Measurements from ENCODE around the gene CD47. TPM values are rescaled to one million over a fixed set of nuclear protein-coding genes. Genes with fewer than 3 reads are reported as not detected.

CD47 gene
- total and polyA plus RNA-seq, 10 of the 15 experiments (the other 5 are each of a cell fraction or from before 2014, with no cell fraction given), result 22.9 to 175 (median 81.1) TPM

DNA sequence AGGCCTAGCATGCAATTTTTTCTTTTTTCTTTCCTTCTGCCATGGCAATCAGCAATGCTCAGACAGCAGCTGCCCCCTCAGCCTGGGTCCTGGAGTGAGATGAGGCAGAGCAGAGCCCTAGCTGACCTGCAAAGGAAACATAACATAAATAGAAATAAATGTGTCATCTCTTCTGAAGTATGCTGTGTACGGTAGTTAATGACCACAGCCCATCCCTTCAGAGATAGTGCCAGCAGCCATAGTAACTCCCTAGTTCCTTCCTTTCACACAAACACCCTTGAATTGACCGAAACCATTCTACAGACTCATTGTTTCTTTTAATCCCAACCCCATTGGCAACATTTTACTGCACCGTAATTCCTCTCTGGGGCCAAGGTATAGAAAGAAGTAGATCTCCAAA is 8.4 kb upstream of the CD47 start:
- H3K4me1 ChIP-seq (ENCODE audit: control insufficient read depth, insufficient read depth, low read length), result peaks cover 36% of the 10 kb centered on the region
- no peak overlapping the region for H3K4me2 ChIP-seq (ENCODE audit: control insufficient read depth, insufficient read depth)
- DNase-seq (ENCODE audit: low read depth, low spot score) (no peak), FAIRE-seq (no peak), ATAC-seq (no peak)
- BruUV-seq (replicated peaks), result no TSS peak
- no peak overlapping the region for H3K9ac ChIP-seq (ENCODE audit: control insufficient read depth, insufficient read depth, low read length)
- no peaks in the 10 kb centered on the region for H3K9me3 ChIP-seq (replicated peaks; ENCODE audit: control insufficient read depth, insufficient read depth, low read length)
- no peak overlapping the region for H2AFZ ChIP-seq (ENCODE audit: control insufficient read depth, low read depth, low read length)
- no peaks in the 10 kb centered on the region for H4K20me1 ChIP-seq (ENCODE audit: control insufficient read depth, insufficient read depth)
- intact Hi-C loops (cut with micrococcal nuclease; ENCODE audit: unreplicated experiment) (no loop called here), in situ Hi-C loops (cut with MboI) (no loop called here)
- no peaks in the 10 kb centered on the region for H3K36me3 ChIP-seq (ENCODE audit: control insufficient read depth in 2 of 2, insufficient read depth in 2 of 2, low read length in 1 of 2)
- no peak for TF ChIP-seq PAX8 (IDR thresholded peaks at IDR 0.05)
- TF ChIP-seq, protein P1, sequence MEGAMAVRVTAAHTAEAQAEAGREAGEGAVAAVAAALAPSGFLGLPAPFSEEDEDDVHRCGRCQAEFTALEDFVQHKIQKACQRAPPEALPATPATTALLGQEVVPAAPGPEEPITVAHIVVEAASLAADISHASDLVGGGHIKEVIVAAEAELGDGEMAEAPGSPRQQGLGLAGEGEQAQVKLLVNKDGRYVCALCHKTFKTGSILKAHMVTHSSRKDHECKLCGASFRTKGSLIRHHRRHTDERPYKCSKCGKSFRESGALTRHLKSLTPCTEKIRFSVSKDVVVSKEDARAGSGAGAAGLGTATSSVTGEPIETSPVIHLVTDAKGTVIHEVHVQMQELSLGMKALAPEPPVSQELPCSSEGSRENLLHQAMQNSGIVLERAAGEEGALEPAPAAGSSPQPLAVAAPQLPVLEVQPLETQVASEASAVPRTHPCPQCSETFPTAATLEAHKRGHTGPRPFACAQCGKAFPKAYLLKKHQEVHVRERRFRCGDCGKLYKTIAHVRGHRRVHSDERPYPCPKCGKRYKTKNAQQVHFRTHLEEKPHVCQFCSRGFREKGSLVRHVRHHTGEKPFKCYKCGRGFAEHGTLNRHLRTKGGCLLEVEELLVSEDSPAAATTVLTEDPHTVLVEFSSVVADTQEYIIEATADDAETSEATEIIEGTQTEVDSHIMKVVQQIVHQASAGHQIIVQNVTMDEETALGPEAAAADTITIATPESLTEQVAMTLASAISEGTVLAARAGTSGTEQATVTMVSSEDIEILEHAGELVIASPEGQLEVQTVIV (IDR thresholded peaks at IDR 0.05; ENCODE audit: borderline replicate concordance, partially characterized antibody), result no peak
- no peak for TF ChIP-seq GATAD2B (conservative IDR thresholded peaks at IDR 0.05; ENCODE audit: low read depth)
- TF ChIP-seq NR2F1 (conservative IDR thresholded peaks at IDR 0.05), result no peak
- no peak for TF ChIP-seq MXI1 (IDR thresholded peaks at IDR 0.05; ENCODE audit: low read depth, low read length)
- no peak for TF ChIP-seq CREB1 (IDR thresholded peaks at IDR 0.05; ENCODE audit: low read depth)
- no peak for TF ChIP-seq IRF4 (IDR thresholded peaks at IDR 0.05; ENCODE audit: low read depth, low read length)
- TF ChIP-seq NFYB (IDR thresholded peaks at IDR 0.05; ENCODE audit: insufficient read depth, low read depth, low read length), result no peak
- no peak for TF ChIP-seq IKZF1 (conservative IDR thresholded peaks at IDR 0.05)
- TF ChIP-seq YY1 (IDR thresholded peaks at IDR 0.05; ENCODE audit: low read depth, low read length), result no peak
- TF ChIP-seq, protein P2, sequence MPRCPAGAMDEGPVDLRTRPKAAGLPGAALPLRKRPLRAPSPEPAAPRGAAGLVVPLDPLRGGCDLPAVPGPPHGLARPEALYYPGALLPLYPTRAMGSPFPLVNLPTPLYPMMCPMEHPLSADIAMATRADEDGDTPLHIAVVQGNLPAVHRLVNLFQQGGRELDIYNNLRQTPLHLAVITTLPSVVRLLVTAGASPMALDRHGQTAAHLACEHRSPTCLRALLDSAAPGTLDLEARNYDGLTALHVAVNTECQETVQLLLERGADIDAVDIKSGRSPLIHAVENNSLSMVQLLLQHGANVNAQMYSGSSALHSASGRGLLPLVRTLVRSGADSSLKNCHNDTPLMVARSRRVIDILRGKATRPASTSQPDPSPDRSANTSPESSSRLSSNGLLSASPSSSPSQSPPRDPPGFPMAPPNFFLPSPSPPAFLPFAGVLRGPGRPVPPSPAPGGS (IDR thresholded peaks at IDR 0.05; ENCODE audit: borderline replicate concordance, insufficient read depth, low read depth, low read length, poor library complexity, severe bottlenecking), result no peak
- no peak for TF ChIP-seq MYB (IDR thresholded peaks at IDR 0.05; ENCODE audit: borderline replicate concordance, low read depth, low read length)
- TF ChIP-seq, protein P3, sequence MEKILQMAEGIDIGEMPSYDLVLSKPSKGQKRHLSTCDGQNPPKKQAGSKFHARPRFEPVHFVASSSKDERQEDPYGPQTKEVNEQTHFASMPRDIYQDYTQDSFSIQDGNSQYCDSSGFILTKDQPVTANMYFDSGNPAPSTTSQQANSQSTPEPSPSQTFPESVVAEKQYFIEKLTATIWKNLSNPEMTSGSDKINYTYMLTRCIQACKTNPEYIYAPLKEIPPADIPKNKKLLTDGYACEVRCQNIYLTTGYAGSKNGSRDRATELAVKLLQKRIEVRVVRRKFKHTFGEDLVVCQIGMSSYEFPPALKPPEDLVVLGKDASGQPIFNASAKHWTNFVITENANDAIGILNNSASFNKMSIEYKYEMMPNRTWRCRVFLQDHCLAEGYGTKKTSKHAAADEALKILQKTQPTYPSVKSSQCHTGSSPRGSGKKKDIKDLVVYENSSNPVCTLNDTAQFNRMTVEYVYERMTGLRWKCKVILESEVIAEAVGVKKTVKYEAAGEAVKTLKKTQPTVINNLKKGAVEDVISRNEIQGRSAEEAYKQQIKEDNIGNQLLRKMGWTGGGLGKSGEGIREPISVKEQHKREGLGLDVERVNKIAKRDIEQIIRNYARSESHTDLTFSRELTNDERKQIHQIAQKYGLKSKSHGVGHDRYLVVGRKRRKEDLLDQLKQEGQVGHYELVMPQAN (conservative IDR thresholded peaks at IDR 0.05), result no peak
- no peak for TF ChIP-seq ZZZ3 (IDR thresholded peaks at IDR 0.05; ENCODE audit: control insufficient read depth, insufficient read length, low read depth)
- 78% methylated on average over 3 of the region's 3 CpGs for WGBS (ENCODE audit: insufficient coverage, insufficient replicate concordance, low lambda C conversion rate, missing lambda C conversion rate)
- no peak overlapping the region for H3K4me3 ChIP-seq
- H3K27me3 ChIP-seq (replicated peaks in 1 of 2; ENCODE audit: control insufficient read depth in 2 of 2, insufficient read depth in 2 of 2, low read length in 1 of 2), result no peaks in the 10 kb centered on the region
- H3K27ac ChIP-seq (ENCODE audit: control insufficient read depth, insufficient read depth), result no peak overlapping the region
- ChIA-PET SMC1A (ENCODE audit: uncharacterized antibody, unreplicated experiment) (interaction anchor here (1.0 to 3.9 kb wide), 7 partner anchors 10 to 34 kb away, joined by 4 to 34 read pairs (median 8); no protein-coding TSS in a partner anchor), POLR2A (interaction anchor here (0.7 to 3.7 kb wide), 3 partner anchors 10 to 26 kb away, joined by 4 to 25 read pairs (median 17); no protein-coding TSS in a partner anchor), RAD21 (ENCODE audit: unreplicated experiment) (interaction anchor here (4.2 kb wide), 1 partner anchor 26 kb away, joined by 36 read pairs; no protein-coding TSS in a partner anchor), CTCF (no interaction called here)
- no peaks in the 10 kb centered on the region; the same call in 1 of the 2 replicates for H3K79me2 ChIP-seq (ENCODE audit: control insufficient read depth, insufficient read depth, low read length)
